SK-N-SH (cell line): Measurements from ENCODE around the gene FHIP1B. TPM values are rescaled to one million over a fixed set of nuclear protein-coding genes. Genes with fewer than 3 reads are reported as not detected.

Source experiments
- CTCF ChIA-PET: fragments of 300-600, 350-600 bp; formaldehyde crosslinking; extraction: SDS; loops from one replicate; lab custom pipeline; 2021; lab: Yijun Ruan, JAX
- POLR2A ChIA-PET: fragments of 350-600 bp; sonication (Branson Sonifier 250); formaldehyde crosslinking; extraction: SDS; loops from one replicate; lab custom pipeline; 2020; ENCODE audit warnings: antibody characterized with exemption, inconsistent platforms; lab: Yijun Ruan, JAX
- DNase-seq: peaks from one replicate; pipeline ENCODE4 v3.0.0; 2012
- H2AFZ ChIP-seq: fragments of 200-600 bp; sonication (generic); 2 replicates; pipeline ENCODE4 v1.8.1; 2016; ENCODE audit warnings: antibody characterized with exemption, mild to moderate bottlenecking, low read depth
- H3F3A ChIP-seq: fragments of 200-600 bp; sonication (generic); replicated peaks from 2 replicates; pipeline ENCODE3; 2016; ENCODE audit warnings: antibody characterized with exemption, mild to moderate bottlenecking; ENCODE audit not compliant: insufficient read depth
- H3K27ac ChIP-seq, 2 experiments: fragments of 200-500 bp in 1 of 2; fragments of 200-600 bp in 1 of 2; sonication (Bioruptor generic) in 1 of 2; sonication (generic), shearing (Covaris generic) in 1 of 2; 2 replicates each; pipeline versions ENCODE4 v1.5.1 to v1.6.1; 2014 to 2016; ENCODE audit warnings: low read depth in 2 of 2, inconsistent platforms in 1 of 2, low read length in 1 of 2, mild to moderate bottlenecking in 1 of 2, mixed read lengths in 1 of 2
- H3K27me3 ChIP-seq: fragments of 200-600 bp; sonication (generic), shearing (Covaris generic); 2 replicates; pipeline ENCODE4 v1.6.1; 2016; ENCODE audit warnings: mixed run types; ENCODE audit not compliant: insufficient read depth
- H3K36me3 ChIP-seq, 2 experiments: fragments of 200-500 bp in 1 of 2; fragments of 200-600 bp in 1 of 2; sonication (Bioruptor generic) in 1 of 2; sonication (generic) in 1 of 2; replicated peaks in 1 of 2; 2 replicates each; pipeline versions ENCODE3 to v1.5.1; 2014 to 2016; ENCODE audit warnings: low read length in 1 of 2, mild to moderate bottlenecking in 1 of 2; ENCODE audit not compliant: insufficient read depth in 2 of 2, control insufficient read depth in 1 of 2
- H3K4me1 ChIP-seq, 2 experiments: fragments of 200-500 bp in 1 of 2; fragments of 200-600 bp in 1 of 2; sonication (Bioruptor generic) in 1 of 2; sonication (generic), shearing (Covaris generic) in 1 of 2; 2 replicates each; pipeline versions ENCODE4 v1.5.1 to v1.6.1; 2014 to 2016; ENCODE audit warnings: low read depth in 1 of 2, low read length in 1 of 2, mixed run types in 1 of 2; ENCODE audit not compliant: insufficient read depth in 2 of 2, control insufficient read depth in 1 of 2
- H3K4me2 ChIP-seq: fragments of 200-600 bp; sonication (generic), shearing (Covaris generic); 2 replicates; pipeline ENCODE4 v1.6.1; 2017; ENCODE audit warnings: mixed run types
- H3K4me3 ChIP-seq, 2 experiments: fragments of 200-500 bp in 1 of 2; fragments of 200-600 bp in 1 of 2; sonication (Bioruptor generic) in 1 of 2; sonication (generic), shearing (Covaris generic) in 1 of 2; 2 replicates each; pipeline versions ENCODE4 v1.5.1 to v1.8.1; 2014 to 2016; ENCODE audit warnings: low read depth in 2 of 2, inconsistent platforms in 1 of 2, low read length in 1 of 2, mild to moderate bottlenecking in 1 of 2, mixed read lengths in 1 of 2, moderate library complexity in 1 of 2
- H3K79me2 ChIP-seq: fragments of 200-600 bp; sonication (generic); 2 replicates; pipeline ENCODE4 v1.8.1; 2017; ENCODE audit warnings: mild to moderate bottlenecking; ENCODE audit not compliant: insufficient read depth
- H3K9ac ChIP-seq: fragments of 200-600 bp; sonication (generic); 2 replicates; pipeline ENCODE4 v1.6.1; 2017; ENCODE audit warnings: mixed run types
- H3K9me2 ChIP-seq: fragments of 200-600 bp; sonication (generic); 2 replicates; pipeline ENCODE4 v1.6.1; 2017; ENCODE audit warnings: mixed run types
- H3K9me3 ChIP-seq: fragments of 200-600 bp; sonication (generic); 2 replicates; pipeline ENCODE4 v1.6.1; 2017; ENCODE audit warnings: mixed run types, mild to moderate bottlenecking, moderate library complexity
- H4K20me1 ChIP-seq: fragments of 200-600 bp; sonication (generic); 2 replicates; pipeline ENCODE4 v1.6.1; 2017; ENCODE audit warnings: mild to moderate bottlenecking, mixed run types; ENCODE audit not compliant: insufficient read depth
- CHD2 ChIP-seq: fragments of 150-350 bp; IDR thresholded peaks from 2 replicates; pipeline ENCODE4 v1.6.1; 2018; ENCODE audit warnings: low read length; ENCODE audit not compliant: partially characterized antibody
- ELF1 ChIP-seq: IDR thresholded peaks from 2 replicates; pipeline ENCODE4 v1.4.0; 2012
- EP300 ChIP-seq, 2 experiments: IDR thresholded peaks; 2 replicates each; pipeline versions ENCODE4 v1.4.0 to v1.6.1; 2012; ENCODE audit warnings: borderline replicate concordance in 1 of 2, low read depth in 1 of 2, low read length in 1 of 2
- FOXJ3 ChIP-seq: sonication (generic); formaldehyde crosslinking; IDR thresholded peaks from 2 replicates; pipeline ENCODE4 v1.5.1; 2020; ENCODE audit warnings: mild to moderate bottlenecking, missing genetic modification reagents
- GABPA ChIP-seq: IDR thresholded peaks from 2 replicates; pipeline ENCODE4 v1.4.0; 2012; ENCODE audit warnings: low read depth, mild to moderate bottlenecking
- GATA2 ChIP-seq: sonication (generic); formaldehyde crosslinking; IDR thresholded peaks from 2 replicates; pipeline ENCODE4 v1.5.0; 2020; ENCODE audit warnings: mild to moderate bottlenecking, missing genetic modification reagents
- MEF2A ChIP-seq: IDR thresholded peaks from 2 replicates; pipeline ENCODE4 v1.4.0; 2012; ENCODE audit warnings: low read depth, borderline replicate concordance
- MXI1 ChIP-seq: IDR thresholded peaks from 2 replicates; pipeline ENCODE4 v1.6.1; 2012; ENCODE audit warnings: mild to moderate bottlenecking, low read depth, low read length, improper control_type of control experiment
- NRF1 ChIP-seq: IDR thresholded peaks from 2 replicates; pipeline ENCODE4 v1.6.1; 2012; ENCODE audit warnings: low read depth, mild to moderate bottlenecking, low read length
- POLR2AphosphoS5 ChIP-seq: IDR thresholded peaks from 2 replicates; pipeline ENCODE4 v1.6.1; 2012; ENCODE audit warnings: low read depth, low read length
- SMC3 ChIP-seq: IDR thresholded peaks from 2 replicates; pipeline ENCODE4 v1.6.1; 2012; ENCODE audit warnings: low read depth, low read length, improper control_type of control experiment
- TAF1 ChIP-seq: IDR thresholded peaks from 2 replicates; pipeline ENCODE4 v1.6.1; 2012; ENCODE audit warnings: low read depth, mild to moderate bottlenecking, low read length, moderate library complexity, borderline replicate concordance
- TEAD4 ChIP-seq: IDR thresholded peaks from 2 replicates; pipeline ENCODE4 v1.4.0; 2012; ENCODE audit warnings: mild to moderate bottlenecking, borderline replicate concordance; ENCODE audit not compliant: insufficient read depth
- YY1 ChIP-seq: IDR thresholded peaks from 2 replicates; pipeline ENCODE4 v1.4.0; 2012; ENCODE audit warnings: low read depth, mild to moderate bottlenecking
- WGBS: methylation state at CpG from one replicate; pipeline ENCODE4 v1.1.6; 2017; ENCODE audit warnings: low lambda C conversion rate; 5-methylcytosine and 5-hydroxymethylcytosine counted together
- polyA plus RNA-seq, 3 experiments: library from polyadenylated mRNA; depleted of rRNA; stranded (reverse); fragments of >200 nt; gene quantifications; 2 replicates each; pipeline ENCODE4 v1.2.3, GENCODE V29; 2012
- TF ChIP-seq, protein P1 (sequence below): IDR thresholded peaks from 2 replicates; pipeline ENCODE4 v1.6.1; 2012; ENCODE audit warnings: mild to moderate bottlenecking, low read depth, low read length, moderate library complexity
- TF ChIP-seq, protein P2 (sequence below): IDR thresholded peaks from 2 replicates; pipeline ENCODE4; 2012
- TF ChIP-seq, protein P3 (sequence below): fragments of 200-600 bp; sonication (generic); IDR thresholded peaks from 2 replicates; pipeline ENCODE4 v1.6.1; 2017; ENCODE audit warnings: antibody characterized with exemption, mild to moderate bottlenecking, moderate library complexity
- TF ChIP-seq, protein P4 (sequence below): IDR thresholded peaks from 2 replicates; pipeline ENCODE4 v1.4.0; 2012; ENCODE audit warnings: low read depth
- TF ChIP-seq, protein P5 (sequence below): fragments of 150-350 bp; IDR thresholded peaks from 2 replicates; pipeline ENCODE4 v1.6.1; 2017; ENCODE audit warnings: antibody characterized with exemption, low read length, low read depth, borderline replicate concordance
- TF ChIP-seq, protein P6 (sequence below): fragments of 150-350 bp; IDR thresholded peaks from 2 replicates; pipeline ENCODE4 v1.6.1; 2016; ENCODE audit warnings: mild to moderate bottlenecking, low read depth, low read length

FHIP1B gene
- polyA plus RNA-seq, 1 of the 3 experiments (the other 2 are of a cell fraction), result 26.3 TPM

DNA sequence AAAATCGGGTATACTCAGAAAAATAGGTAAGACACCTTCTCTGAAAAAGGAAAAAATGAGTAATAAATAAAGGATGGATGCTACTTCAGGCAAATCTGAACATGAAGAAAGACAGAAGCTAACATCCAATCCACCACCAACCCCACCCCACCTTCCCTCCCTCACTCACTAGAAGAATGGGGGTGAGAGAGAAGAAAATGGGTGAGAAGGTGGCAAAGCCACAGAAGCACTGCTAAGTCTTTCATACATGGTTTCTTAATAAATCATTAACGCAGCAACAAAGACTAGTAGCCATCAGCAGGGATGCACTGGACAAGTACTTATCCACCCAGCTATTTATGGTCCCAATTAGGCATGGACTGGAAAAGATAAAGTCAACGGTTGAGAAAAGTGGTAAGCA, 5.9 kb downstream of the FHIP1B start:
- H3K4me3 ChIP-seq, result no peak overlapping the region
- H3K4me1 ChIP-seq, result peaks cover 0 to under 1% of the 10 kb centered on the region in 2 experiments; a peak in 1 of 4 replicates
- CTCF ChIA-PET, result interaction anchor here (0.6 to 1.2 kb wide), 2 partner anchors 12 to 22 kb away, joined by 3 read pairs; no protein-coding TSS in a partner anchor
- H3K36me3 ChIP-seq, result peaks cover 0 to 12% of the 10 kb centered on the region in 2 experiments
- whole genome bisulfite sequencing, result 51% methylated on average over 3 of the region's 3 CpGs
- peaks cover 29% of the 10 kb centered on the region; the same call in 1 of the 2 replicates for H4K20me1 ChIP-seq
- POLR2A ChIA-PET, result no interaction called here
- no peak overlapping the region for H3K27ac ChIP-seq
- DNase-seq, result no peak
- H3F3A ChIP-seq, result no peaks in the 10 kb centered on the region
- no peak overlapping the region for H3K4me2 ChIP-seq
- peaks cover 71% of the 10 kb centered on the region for H3K79me2 ChIP-seq
- H2AFZ ChIP-seq, result no peak overlapping the region
- H3K9ac ChIP-seq, result no peak overlapping the region
- no peaks in the 10 kb centered on the region for H3K9me3 ChIP-seq
- no peaks in the 10 kb centered on the region for H3K9me2 ChIP-seq
- TF ChIP-seq CHD2, result no peak
- TF ChIP-seq, protein P1, sequence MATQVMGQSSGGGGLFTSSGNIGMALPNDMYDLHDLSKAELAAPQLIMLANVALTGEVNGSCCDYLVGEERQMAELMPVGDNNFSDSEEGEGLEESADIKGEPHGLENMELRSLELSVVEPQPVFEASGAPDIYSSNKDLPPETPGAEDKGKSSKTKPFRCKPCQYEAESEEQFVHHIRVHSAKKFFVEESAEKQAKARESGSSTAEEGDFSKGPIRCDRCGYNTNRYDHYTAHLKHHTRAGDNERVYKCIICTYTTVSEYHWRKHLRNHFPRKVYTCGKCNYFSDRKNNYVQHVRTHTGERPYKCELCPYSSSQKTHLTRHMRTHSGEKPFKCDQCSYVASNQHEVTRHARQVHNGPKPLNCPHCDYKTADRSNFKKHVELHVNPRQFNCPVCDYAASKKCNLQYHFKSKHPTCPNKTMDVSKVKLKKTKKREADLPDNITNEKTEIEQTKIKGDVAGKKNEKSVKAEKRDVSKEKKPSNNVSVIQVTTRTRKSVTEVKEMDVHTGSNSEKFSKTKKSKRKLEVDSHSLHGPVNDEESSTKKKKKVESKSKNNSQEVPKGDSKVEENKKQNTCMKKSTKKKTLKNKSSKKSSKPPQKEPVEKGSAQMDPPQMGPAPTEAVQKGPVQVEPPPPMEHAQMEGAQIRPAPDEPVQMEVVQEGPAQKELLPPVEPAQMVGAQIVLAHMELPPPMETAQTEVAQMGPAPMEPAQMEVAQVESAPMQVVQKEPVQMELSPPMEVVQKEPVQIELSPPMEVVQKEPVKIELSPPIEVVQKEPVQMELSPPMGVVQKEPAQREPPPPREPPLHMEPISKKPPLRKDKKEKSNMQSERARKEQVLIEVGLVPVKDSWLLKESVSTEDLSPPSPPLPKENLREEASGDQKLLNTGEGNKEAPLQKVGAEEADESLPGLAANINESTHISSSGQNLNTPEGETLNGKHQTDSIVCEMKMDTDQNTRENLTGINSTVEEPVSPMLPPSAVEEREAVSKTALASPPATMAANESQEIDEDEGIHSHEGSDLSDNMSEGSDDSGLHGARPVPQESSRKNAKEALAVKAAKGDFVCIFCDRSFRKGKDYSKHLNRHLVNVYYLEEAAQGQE, result no peak
- no peak for TF ChIP-seq GABPA
- TF ChIP-seq, protein P2, sequence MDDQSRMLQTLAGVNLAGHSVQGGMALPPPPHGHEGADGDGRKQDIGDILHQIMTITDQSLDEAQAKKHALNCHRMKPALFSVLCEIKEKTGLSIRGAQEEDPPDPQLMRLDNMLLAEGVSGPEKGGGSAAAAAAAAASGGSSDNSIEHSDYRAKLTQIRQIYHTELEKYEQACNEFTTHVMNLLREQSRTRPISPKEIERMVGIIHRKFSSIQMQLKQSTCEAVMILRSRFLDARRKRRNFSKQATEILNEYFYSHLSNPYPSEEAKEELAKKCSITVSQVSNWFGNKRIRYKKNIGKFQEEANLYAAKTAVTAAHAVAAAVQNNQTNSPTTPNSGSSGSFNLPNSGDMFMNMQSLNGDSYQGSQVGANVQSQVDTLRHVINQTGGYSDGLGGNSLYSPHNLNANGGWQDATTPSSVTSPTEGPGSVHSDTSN, result no peak
- no peak for TF ChIP-seq MXI1
- no peak for TF ChIP-seq TAF1
- TF ChIP-seq SMC3, result no peak
- TF ChIP-seq MEF2A, result no peak
- TF ChIP-seq FOXJ3 (CRISPR knock-in tag), result no peak
- TF ChIP-seq, protein P3, sequence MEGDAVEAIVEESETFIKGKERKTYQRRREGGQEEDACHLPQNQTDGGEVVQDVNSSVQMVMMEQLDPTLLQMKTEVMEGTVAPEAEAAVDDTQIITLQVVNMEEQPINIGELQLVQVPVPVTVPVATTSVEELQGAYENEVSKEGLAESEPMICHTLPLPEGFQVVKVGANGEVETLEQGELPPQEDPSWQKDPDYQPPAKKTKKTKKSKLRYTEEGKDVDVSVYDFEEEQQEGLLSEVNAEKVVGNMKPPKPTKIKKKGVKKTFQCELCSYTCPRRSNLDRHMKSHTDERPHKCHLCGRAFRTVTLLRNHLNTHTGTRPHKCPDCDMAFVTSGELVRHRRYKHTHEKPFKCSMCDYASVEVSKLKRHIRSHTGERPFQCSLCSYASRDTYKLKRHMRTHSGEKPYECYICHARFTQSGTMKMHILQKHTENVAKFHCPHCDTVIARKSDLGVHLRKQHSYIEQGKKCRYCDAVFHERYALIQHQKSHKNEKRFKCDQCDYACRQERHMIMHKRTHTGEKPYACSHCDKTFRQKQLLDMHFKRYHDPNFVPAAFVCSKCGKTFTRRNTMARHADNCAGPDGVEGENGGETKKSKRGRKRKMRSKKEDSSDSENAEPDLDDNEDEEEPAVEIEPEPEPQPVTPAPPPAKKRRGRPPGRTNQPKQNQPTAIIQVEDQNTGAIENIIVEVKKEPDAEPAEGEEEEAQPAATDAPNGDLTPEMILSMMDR, result no peak
- TF ChIP-seq, protein P4, sequence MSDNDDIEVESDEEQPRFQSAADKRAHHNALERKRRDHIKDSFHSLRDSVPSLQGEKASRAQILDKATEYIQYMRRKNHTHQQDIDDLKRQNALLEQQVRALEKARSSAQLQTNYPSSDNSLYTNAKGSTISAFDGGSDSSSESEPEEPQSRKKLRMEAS, result no peak
- no peak for TF ChIP-seq NRF1
- no peak for TF ChIP-seq YY1
- TF ChIP-seq, protein P5, sequence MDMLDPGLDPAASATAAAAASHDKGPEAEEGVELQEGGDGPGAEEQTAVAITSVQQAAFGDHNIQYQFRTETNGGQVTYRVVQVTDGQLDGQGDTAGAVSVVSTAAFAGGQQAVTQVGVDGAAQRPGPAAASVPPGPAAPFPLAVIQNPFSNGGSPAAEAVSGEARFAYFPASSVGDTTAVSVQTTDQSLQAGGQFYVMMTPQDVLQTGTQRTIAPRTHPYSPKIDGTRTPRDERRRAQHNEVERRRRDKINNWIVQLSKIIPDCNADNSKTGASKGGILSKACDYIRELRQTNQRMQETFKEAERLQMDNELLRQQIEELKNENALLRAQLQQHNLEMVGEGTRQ, result no peak
- TF ChIP-seq TEAD4, result no peak
- no peak for TF ChIP-seq GATA2 (CRISPR knock-in tag)
- TF ChIP-seq ELF1, result no peak
- no peak for TF ChIP-seq POLR2AphosphoS5
- TF ChIP-seq, protein P6, sequence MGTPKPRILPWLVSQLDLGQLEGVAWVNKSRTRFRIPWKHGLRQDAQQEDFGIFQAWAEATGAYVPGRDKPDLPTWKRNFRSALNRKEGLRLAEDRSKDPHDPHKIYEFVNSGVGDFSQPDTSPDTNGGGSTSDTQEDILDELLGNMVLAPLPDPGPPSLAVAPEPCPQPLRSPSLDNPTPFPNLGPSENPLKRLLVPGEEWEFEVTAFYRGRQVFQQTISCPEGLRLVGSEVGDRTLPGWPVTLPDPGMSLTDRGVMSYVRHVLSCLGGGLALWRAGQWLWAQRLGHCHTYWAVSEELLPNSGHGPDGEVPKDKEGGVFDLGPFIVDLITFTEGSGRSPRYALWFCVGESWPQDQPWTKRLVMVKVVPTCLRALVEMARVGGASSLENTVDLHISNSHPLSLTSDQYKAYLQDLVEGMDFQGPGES, result no peak
- no peak for TF ChIP-seq EP300 (IDR thresholded peaks at IDR 0.05; ENCODE audit: borderline replicate concordance in 1 of 2, low read depth in 1 of 2, low read length in 1 of 2)
- no peaks in the 10 kb centered on the region for H3K27me3 ChIP-seq
